Activated T-cell treated with anti-CD3 and anti-CD28 coated beads for 48 hours (primary cell): Measurements from ENCODE around the gene CRIM1.

Experiments used
- DNase-seq: peaks from one replicate; pipeline ENCODE4 v3.0.0-alpha.2; 2020; ENCODE audit warnings: low read depth

The CRIM1 gene

GRCh38 chr2:36455788-36456187 is 100.2 kb downstream of the CRIM1 start:
- DNase-seq: no peak

DNA sequence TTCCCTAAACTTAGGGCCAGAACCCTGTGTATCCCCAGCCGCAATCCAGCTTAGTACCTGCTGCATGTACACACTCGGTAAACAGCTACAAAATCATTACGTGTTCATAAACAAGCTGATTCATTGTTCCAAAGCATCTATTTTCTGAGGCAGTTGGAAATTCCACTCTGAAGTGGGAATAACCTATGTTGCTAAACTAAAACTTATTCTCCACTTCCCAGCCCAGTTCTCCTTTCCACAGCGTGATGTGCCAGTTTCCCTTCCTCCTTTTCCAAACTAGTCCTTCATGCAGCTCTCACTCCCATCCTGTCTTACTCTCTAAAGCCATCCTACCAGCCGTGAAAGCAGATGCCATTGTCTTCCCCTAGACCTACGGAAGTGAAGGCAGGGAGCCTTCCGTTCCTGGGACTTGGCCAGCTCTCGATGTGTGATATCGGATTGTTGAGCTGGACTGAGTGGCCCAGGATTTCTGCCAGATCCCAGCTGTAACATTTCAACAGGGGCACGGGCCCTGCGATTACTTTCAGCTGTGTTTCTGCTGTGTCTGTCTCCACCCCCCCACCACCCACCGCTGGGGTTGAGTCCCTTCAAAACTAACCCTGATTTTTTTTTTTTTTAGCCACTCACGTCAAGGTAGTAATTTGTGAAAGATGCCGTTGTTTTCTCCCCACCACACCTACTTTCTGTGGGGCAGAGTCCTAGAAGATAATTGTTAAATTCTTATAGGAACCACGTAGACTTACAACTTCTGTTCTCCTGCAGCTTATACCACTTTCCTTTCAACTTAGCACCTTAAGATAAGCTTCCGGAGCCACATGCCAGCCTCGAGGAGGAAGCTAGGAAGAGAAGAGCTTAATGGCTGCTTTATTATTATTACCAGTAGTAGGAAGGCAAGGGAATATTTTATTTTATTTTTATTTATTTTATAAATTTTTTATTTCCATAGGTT is 100.9 kb downstream of the CRIM1 start:
- DNase-seq: no peak

- no peak for DNase-seq
These were observed 102.5 kb downstream of the CRIM1 start for GRCh38 chr2:36458106-36458505.

- no peak for DNase-seq
These were observed 104.2 kb downstream of the CRIM1 start for GRCh38 chr2:36459725-36460137.

- no peak for DNase-seq
These were observed 105.6 kb downstream of the CRIM1 start for GRCh38 chr2:36461039-36461681.

DNA sequence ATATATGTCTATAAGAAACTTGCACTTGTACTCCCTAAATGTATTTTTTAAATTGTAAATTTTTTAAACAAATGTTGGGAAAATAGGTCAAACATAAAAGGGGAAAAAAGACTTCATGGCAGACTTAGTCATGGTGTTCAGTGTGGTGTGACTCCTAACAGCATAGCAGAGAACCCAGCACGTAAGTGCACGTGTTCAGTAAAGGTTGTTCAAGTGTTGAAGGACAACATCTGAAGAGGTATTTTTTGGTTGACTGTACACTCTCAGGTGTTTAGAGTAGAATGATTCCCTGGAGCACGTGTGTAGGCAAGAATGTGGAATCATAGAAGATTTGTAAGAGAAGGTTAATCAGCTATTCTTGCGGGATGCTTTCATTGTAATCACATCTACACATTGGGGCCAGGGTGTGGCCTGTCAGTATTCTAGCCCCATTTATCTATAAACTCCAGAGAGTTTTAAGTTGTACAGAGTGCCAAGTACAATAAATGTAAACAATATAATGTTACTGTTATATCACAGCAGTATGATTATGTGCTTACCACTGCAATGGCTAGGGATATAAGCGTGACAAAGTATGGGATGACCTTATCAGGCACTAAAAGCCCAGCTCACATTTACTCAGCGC is 106.8 kb downstream of the CRIM1 start:
- no peak for DNase-seq

GRCh38 chr2:36463365-36463764 is 107.8 kb downstream of the CRIM1 start:
- no peak for DNase-seq

- DNase-seq: no peak
These were observed 108.6 kb downstream of the CRIM1 start for GRCh38 chr2:36464006-36464721.

- DNase-seq: no peak
These were observed 110.6 kb downstream of the CRIM1 start for GRCh38 chr2:36466135-36466534.

DNA sequence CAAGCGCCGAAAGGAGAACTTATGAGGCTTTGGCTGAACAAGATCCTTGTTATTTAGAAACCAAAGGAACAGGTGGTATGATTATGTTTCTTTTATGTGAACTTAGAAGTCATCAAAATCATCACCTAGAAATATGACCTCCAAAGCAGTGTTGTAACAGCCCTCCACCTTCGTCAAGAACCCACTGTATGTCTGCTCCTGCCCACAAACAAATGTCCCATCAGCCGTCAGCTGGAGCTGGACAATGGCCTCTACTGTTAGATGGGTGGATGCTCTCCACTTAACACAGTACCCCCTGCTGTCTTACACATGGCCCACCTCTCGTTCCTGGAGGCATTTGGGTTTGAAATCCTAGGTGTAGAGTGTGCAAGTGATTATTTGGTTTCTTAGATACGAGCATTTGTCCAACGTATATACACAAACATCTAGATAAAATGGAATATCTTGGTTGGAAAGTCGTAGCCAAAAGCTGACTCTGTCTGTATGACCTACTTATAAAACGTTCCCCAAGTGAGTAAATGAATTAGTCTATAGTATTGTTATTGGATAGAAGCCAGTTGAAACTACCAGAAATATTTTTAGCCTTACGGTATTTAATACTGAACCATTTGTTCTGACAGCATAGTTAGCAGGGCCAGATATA is 113.0 kb downstream of the CRIM1 start:
- no peak for DNase-seq

GRCh38 chr2:36469106-36469477 is 113.5 kb downstream of the CRIM1 start:
- DNase-seq: no peak

DNA sequence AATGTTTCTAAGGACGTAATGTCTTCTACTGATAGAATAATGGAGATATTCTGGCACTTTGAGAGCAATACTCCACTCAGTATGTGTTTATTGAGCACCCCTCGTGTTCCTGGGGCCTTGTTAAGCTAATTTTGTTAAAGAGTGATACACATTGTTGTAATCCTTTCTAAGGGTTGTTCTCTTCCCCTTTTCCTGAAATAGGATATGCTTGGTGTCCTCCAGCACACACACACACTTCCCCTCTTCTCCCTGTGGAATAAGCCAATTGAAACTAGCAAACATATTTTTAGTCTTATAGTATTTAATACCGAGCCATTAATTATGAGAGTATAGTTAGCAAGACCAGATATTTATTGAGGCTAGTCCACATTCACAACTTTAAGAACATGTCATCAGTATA is 114.1 kb downstream of the CRIM1 start:
- no peak for DNase-seq

- no peak for DNase-seq
These were observed 117.7 kb downstream of the CRIM1 start for GRCh38 chr2:36473230-36473629.

GRCh38 chr2:36476411-36476810 is 120.8 kb downstream of the CRIM1 start:
- no peak for DNase-seq

DNA sequence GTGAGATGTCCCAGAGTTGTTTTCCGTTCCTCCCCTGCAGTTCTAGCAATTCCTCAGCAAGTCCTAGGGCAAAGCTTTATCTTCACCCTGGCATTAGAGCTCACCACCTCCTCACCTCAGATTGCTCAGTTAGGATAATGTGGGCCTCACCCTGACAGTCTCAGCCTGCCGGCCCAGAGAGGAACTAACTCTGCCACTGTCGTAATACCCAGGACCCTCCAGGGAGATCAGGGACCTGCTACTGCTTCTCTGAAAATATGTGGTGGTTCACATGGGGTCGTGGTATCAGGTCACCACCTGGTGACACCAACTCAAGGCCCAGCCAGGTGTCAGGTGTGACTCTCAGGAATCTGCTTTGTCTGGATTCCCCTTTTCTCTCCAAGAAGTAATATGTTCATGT is 121.7 kb downstream of the CRIM1 start:
- no peak for DNase-seq

DNA sequence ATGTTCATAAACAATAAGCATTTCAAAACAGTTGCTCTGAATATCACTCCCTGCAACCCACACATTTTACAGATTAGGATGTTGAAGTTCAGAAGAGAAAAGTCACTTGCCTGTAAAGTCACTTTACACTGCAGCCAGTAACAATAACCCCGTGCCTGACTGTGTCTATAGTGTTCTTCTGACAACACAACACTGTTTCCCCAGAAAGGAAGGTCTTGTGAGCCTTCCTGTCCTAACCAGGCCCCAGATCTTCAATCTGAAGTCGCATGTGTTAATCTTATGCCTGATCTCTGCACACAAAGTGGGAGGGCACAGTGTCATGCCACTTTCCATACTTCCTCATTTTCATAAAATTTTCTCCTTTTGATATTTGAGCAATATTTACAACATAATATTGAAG is 122.2 kb downstream of the CRIM1 start:
- no peak for DNase-seq

- DNase-seq: no peak
These were observed 122.8 kb downstream of the CRIM1 start for GRCh38 chr2:36478332-36478738.

GRCh38 chr2:36478999-36479398 is 123.4 kb downstream of the CRIM1 start:
- no peak for DNase-seq

GRCh38 chr2:36479406-36479805 is 123.8 kb downstream of the CRIM1 start:
- DNase-seq: no peak

- DNase-seq: no peak
These were observed 124.5 kb downstream of the CRIM1 start for GRCh38 chr2:36480028-36480427.

DNA sequence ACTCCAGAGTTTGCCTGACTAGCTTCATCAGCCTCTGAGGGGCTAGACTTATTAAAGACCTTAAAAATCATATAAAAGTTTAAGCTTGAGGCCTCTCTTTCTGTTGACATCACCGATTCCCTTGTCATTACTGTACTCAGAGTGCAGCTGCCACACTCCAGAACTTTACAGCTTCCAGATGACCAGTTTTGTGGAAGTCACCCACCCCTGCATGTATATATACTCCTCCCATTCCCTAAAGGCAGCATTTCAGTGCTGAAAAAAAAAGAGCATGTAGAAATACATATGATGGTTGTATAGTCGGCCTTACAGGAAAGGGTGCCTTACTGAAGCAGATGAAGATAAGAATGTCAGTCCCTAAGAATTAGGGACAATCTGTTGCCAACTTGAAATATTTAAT is 125.1 kb downstream of the CRIM1 start:
- no peak for DNase-seq

DNA sequence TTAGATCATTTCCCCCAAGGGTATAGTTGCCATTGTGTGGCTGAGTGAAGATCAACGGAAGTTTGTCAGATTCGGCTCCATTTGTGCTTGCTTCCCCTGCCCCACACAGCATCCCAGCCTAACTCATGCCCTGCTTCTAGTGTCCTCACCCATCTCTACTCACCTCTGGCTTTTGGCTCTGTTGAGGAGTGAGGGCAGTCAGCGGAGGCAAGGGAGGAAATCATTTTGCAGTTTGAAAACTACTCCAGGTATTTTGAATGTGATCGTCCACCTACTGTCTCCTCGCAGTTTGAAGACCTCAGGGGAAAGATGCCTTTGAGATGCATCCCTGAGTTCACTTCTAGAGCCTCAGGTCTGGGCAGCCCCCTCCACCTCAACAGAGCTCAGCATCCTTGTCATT is 126.1 kb downstream of the CRIM1 start:
- no peak for DNase-seq
